Coronary artery (tissue), 2 donors: ENCODE data around the gene P3H1.

ENCODE experiments used
- DNase-seq: peaks from one replicate; pipeline ENCODE4 v3.0.0-alpha.2; 2017; ENCODE audit warnings: low spot score
- H3K27ac ChIP-seq, 2 donors: fragments of 200-600 bp; sonication (generic); one replicate each; pipeline ENCODE4 v1.5.1; 2016 to 2019
- H3K4me3 ChIP-seq: fragments of 200-600 bp; sonication (generic); 2 replicates; pipeline ENCODE4 v1.5.1; 2016; ENCODE audit warnings: mild to moderate bottlenecking, moderate library complexity
- CTCF ChIP-seq: fragments of 200-600 bp; sonication (generic); IDR thresholded peaks from one replicate; pipeline ENCODE4 v1.5.1; 2019; ENCODE audit warnings: antibody characterized with exemption

Gene P3H1

GRCh38 chr1:42735056-42735455 lies 31.8 kb downstream of the P3H1 start:
- TF ChIP-seq CTCF = no peak
- H3K27ac ChIP-seq = no peak overlapping the region
- no peak overlapping the region for H3K4me3 ChIP-seq
- DNase-seq = no peak

GRCh38 chr1:42734201-42735035 lies 32.4 kb downstream of the P3H1 start:
- TF ChIP-seq CTCF = no peak
- H3K4me3 ChIP-seq = no peak overlapping the region

GRCh38 chr1:42733415-42734200 lies 33.2 kb downstream of the P3H1 start:
- no peak for TF ChIP-seq CTCF
- no peak overlapping the region for H3K27ac ChIP-seq
- no peak for DNase-seq
- H3K4me3 ChIP-seq = no peak overlapping the region

More at GRCh38 chr1:42734201-42735035, 32.4 kb downstream of the P3H1 start:
- no peak overlapping the region for H3K27ac ChIP-seq
- DNase-seq = no peak

- H3K4me3 ChIP-seq = no peak overlapping the region
- no peak for DNase-seq
- no peak overlapping the region for H3K27ac ChIP-seq
- no peak for TF ChIP-seq CTCF
These were observed 34.6 kb downstream of the P3H1 start for GRCh38 chr1:42732126-42732680.

GRCh38 chr1:42731585-42731984 lies 35.2 kb downstream of the P3H1 start:
- no peak for DNase-seq
- TF ChIP-seq CTCF = no peak
- no peak overlapping the region for H3K4me3 ChIP-seq
- H3K27ac ChIP-seq = no peak overlapping the region

- no peak for DNase-seq
- no peak overlapping the region for H3K4me3 ChIP-seq
- no peak overlapping the region for H3K27ac ChIP-seq
- TF ChIP-seq CTCF = no peak
These were observed 35.8 kb downstream of the P3H1 start for GRCh38 chr1:42730988-42731387.
